HepG2 (cell line): ENCODE results near the gene EFEMP2. TPM values are rescaled to one million over a fixed set of nuclear protein-coding genes. Genes with fewer than 3 reads are reported as not detected.

ENCODE experiments used
- ATAC-seq: fragments of 200-7000 bp; cut with Tn5 transposase; 3 replicates; pipeline ENCODE4 v1.9.1; 2020; ENCODE audit warnings: mild to moderate bottlenecking, moderate library complexity
- BruUV-seq: library from RNA; stranded (reverse); fragments of 400-500 nt; replicated peaks from 2 replicates; lab custom pipeline; 2021; lab: Mats Ljungman, UMichigan
- CTCF ChIA-PET: fragments of 300-600 bp; formaldehyde crosslinking; extraction: SDS; loops from one replicate; lab custom pipeline; 2021; ENCODE audit warnings: low total read pairs, inconsistent platforms, low intra/inter-chr PET ratio; lab: Yijun Ruan, JAX
- POLR2A ChIA-PET: fragments of 350-600 bp; sonication (Branson Sonifier 250); formaldehyde crosslinking; loops from one replicate; lab custom pipeline; 2020; ENCODE audit warnings: antibody characterized with exemption, inconsistent platforms; lab: Yijun Ruan, JAX
- DNase-seq: peaks from one replicate; pipeline ENCODE4 v3.0.0-alpha.2; 2015; ENCODE audit warnings: low spot score
- FAIRE-seq: peaks from 3 replicates; lab custom pipeline; 2011; peaks lifted over from hg19 to GRCh38; lab: Jason Lieb, UNC
- H2AFZ ChIP-seq: one replicate; pipeline ENCODE4 v1.6.1; 2011; ENCODE audit warnings: low read length, inconsistent platforms
- H3K27ac ChIP-seq: fragments of 300-600 bp; 3 replicates; pipeline ENCODE4 v1.8.0; 2011; ENCODE audit warnings: mixed run types, mild to moderate bottlenecking, mixed read lengths, low read length, inconsistent platforms; ENCODE audit not compliant: insufficient read depth; ENCODE audit errors: extremely low read length
- H3K27me3 ChIP-seq, 2 experiments: fragments of 200-600 bp in 1 of 2; 2 replicates in 1 of 2; 3 replicates in 1 of 2; pipeline versions ENCODE4 v1.6.0 to v1.8.0; 2011; ENCODE audit warnings: low read length in 2 of 2, mild to moderate bottlenecking in 2 of 2, moderate library complexity in 2 of 2, inconsistent platforms in 1 of 2; ENCODE audit not compliant: insufficient read depth in 2 of 2, control insufficient read depth in 1 of 2
- H3K36me3 ChIP-seq, 2 experiments: fragments of 200-600 bp in 1 of 2; replicated peaks in 1 of 2; 2 replicates in 1 of 2; 3 replicates in 1 of 2; pipeline versions ENCODE4 v1.5.1 to v1.8.0; 2011; ENCODE audit warnings: low read length in 2 of 2, inconsistent platforms in 1 of 2; ENCODE audit not compliant: insufficient read depth in 2 of 2, control insufficient read depth in 1 of 2
- H3K4me1 ChIP-seq: 2 replicates; pipeline ENCODE4 v1.5.1; 2012; ENCODE audit warnings: low read length, inconsistent platforms; ENCODE audit not compliant: insufficient read depth
- H3K4me2 ChIP-seq: 2 replicates; pipeline ENCODE4 v1.6.0; 2011; ENCODE audit warnings: low read depth, low read length, inconsistent platforms
- H3K4me3 ChIP-seq, 3 experiments: fragments of 200-600 bp in 1 of 3; sonication (generic), shearing (Covaris generic) in 1 of 3; replicated peaks in 1 of 3; 2 replicates each; pipeline ENCODE4 v1.5.1; 2011 to 2016; ENCODE audit warnings: low read length in 3 of 3, inconsistent platforms in 2 of 3, low read depth in 2 of 3, mild to moderate bottlenecking in 2 of 3, control low read depth in 1 of 3, mixed read lengths in 1 of 3; ENCODE audit not compliant: insufficient read depth in 1 of 3
- H3K79me2 ChIP-seq: one replicate; pipeline ENCODE4 v1.6.1; 2011; ENCODE audit warnings: low read length, inconsistent platforms; ENCODE audit not compliant: insufficient read depth
- H3K9ac ChIP-seq: 2 replicates; pipeline ENCODE4 v1.6.0; 2011; ENCODE audit warnings: mild to moderate bottlenecking, low read depth, low read length, inconsistent platforms; ENCODE audit not compliant: insufficient read depth
- H3K9me3 ChIP-seq: 2 replicates; pipeline ENCODE4 v1.5.1; 2012; ENCODE audit warnings: mild to moderate bottlenecking, low read length
- H4K20me1 ChIP-seq: 2 replicates; pipeline ENCODE4 v1.6.0; 2011; ENCODE audit warnings: inconsistent platforms, mild to moderate bottlenecking, low read length, moderate library complexity; ENCODE audit not compliant: insufficient read depth
- ARNT2 ChIP-seq: sonication (generic); formaldehyde crosslinking; IDR thresholded peaks from 2 replicates; pipeline ENCODE4 v1.8.0; 2022; ENCODE audit warnings: mild to moderate bottlenecking, low read depth, missing genetic modification reagents, moderate library complexity
- MXI1 ChIP-seq: IDR thresholded peaks from 3 replicates; pipeline ENCODE4 v1.6.1; 2012; ENCODE audit warnings: low read depth, low read length, inconsistent platforms, borderline replicate concordance
- MYNN ChIP-seq: sonication (generic); formaldehyde crosslinking; IDR thresholded peaks from 2 replicates; pipeline ENCODE4 v1.4.0; 2020; ENCODE audit warnings: mild to moderate bottlenecking, low read depth, missing genetic modification reagents
- PLSCR1 ChIP-seq: sonication (generic); formaldehyde crosslinking; IDR thresholded peaks from 2 replicates; pipeline ENCODE4 v1.5.0; 2020; ENCODE audit warnings: missing genetic modification reagents, mild to moderate bottlenecking, borderline replicate concordance
- POLR2G ChIP-seq: fragments of 200-400 bp; formaldehyde crosslinking; IDR thresholded peaks from 2 replicates; pipeline ENCODE4 v1.6.1; 2018; ENCODE audit warnings: mild to moderate bottlenecking, low read depth, low read length, moderate library complexity
- RORA ChIP-seq: sonication (generic); formaldehyde crosslinking; IDR thresholded peaks from 2 replicates; pipeline ENCODE4 v1.5.0; 2020; ENCODE audit warnings: mild to moderate bottlenecking, missing genetic modification reagents, moderate library complexity
- SIX4 ChIP-seq: sonication (generic); formaldehyde crosslinking; IDR thresholded peaks from 2 replicates; pipeline ENCODE4 v1.4.0; 2020; ENCODE audit warnings: missing genetic modification reagents
- SKI ChIP-seq: fragments of 450-650 bp; IDR thresholded peaks from one replicate; pipeline ENCODE4 v1.6.1; 2018; ENCODE audit warnings: mild to moderate bottlenecking; ENCODE audit not compliant: partially characterized antibody
- SP1 ChIP-seq, 2 experiments: fragments of 450-650 bp in 1 of 2; sonication (generic) in 1 of 2; formaldehyde crosslinking in 1 of 2; IDR thresholded peaks; 2 replicates each; pipeline versions ENCODE4 v1.4.0 to v1.6.1; 2016 to 2020; ENCODE audit warnings: missing genetic modification reagents in 1 of 2
- SSRP1 ChIP-seq: IDR thresholded peaks from 2 replicates; pipeline ENCODE4 v1.6.1; 2016; ENCODE audit warnings: control low read depth
- THYN1 ChIP-seq: sonication (generic); formaldehyde crosslinking; IDR thresholded peaks from 2 replicates; pipeline ENCODE4 v1.8.1; 2023; ENCODE audit warnings: low read depth, mild to moderate bottlenecking, moderate library complexity, missing genetic modification reagents, borderline replicate concordance
- ZFP37 ChIP-seq: sonication (generic); formaldehyde crosslinking; IDR thresholded peaks from 2 replicates; pipeline ENCODE4 v1.4.0; 2020; ENCODE audit warnings: missing genetic modification reagents, borderline replicate concordance
- ZNF333 ChIP-seq: sonication (generic); formaldehyde crosslinking; IDR thresholded peaks from 2 replicates; pipeline ENCODE4 v1.4.0; 2020; ENCODE audit warnings: mild to moderate bottlenecking, missing genetic modification reagents, borderline replicate concordance
- ZNF550 ChIP-seq: sonication (generic); formaldehyde crosslinking; IDR thresholded peaks from 2 replicates; pipeline ENCODE4 v1.4.0; 2020; ENCODE audit warnings: mild to moderate bottlenecking, missing genetic modification reagents, borderline replicate concordance
- ZNF616 ChIP-seq: sonication (generic); formaldehyde crosslinking; IDR thresholded peaks from 2 replicates; pipeline ENCODE4 v1.5.0; 2020; ENCODE audit warnings: low read depth, mild to moderate bottlenecking, missing genetic modification reagents
- ZNF703 ChIP-seq: sonication (generic); formaldehyde crosslinking; IDR thresholded peaks from 2 replicates; pipeline ENCODE4 v1.5.1; 2020; ENCODE audit warnings: missing genetic modification reagents, mild to moderate bottlenecking, moderate library complexity, borderline replicate concordance
- ZNF83 ChIP-seq: sonication (generic); formaldehyde crosslinking; IDR thresholded peaks from 2 replicates; pipeline ENCODE4 v1.4.0; 2020; ENCODE audit warnings: missing genetic modification reagents, mild to moderate bottlenecking, borderline replicate concordance
- WGBS: methylation state at CpG from one replicate; pipeline ENCODE4 v1.1.6; 2017; ENCODE audit warnings: low lambda C conversion rate; 5-methylcytosine and 5-hydroxymethylcytosine counted together
- in situ Hi-C: cut with HindIII; loops from 2 replicates; pipeline ENCODE4 v1.10.0; 2017; ENCODE audit warnings: low pct_unique_long_range_greater_than_20kb; ENCODE audit not compliant: extremely low pct_ligation_motif_present
- intact Hi-C: fragments of 100-400 bp; cut with micrococcal nuclease; formaldehyde crosslinking; loops from one replicate; pipeline ENCODE4 v1.10.0; 2022; ENCODE audit not compliant: unreplicated experiment
- polyA plus RNA-seq, 8 experiments: library from polyadenylated mRNA; depleted of rRNA in 3 of 8; stranded (reverse) in 7 of 8; unstranded in 1 of 8; fragments of >200 nt; fragmentation: Illumina TruSeq in 4 of 8; extraction: Trizol in 4 of 8; gene quantifications; 2 replicates each; pipeline versions ENCODE4 v1.2.1 to v1.2.3, GENCODE V29; 2011 to 2016; ENCODE audit warnings: low read depth in 4 of 8, missing spikeins in 1 of 8, mixed read lengths in 1 of 8; ENCODE audit not compliant: insufficient read depth in 1 of 8
- total RNA-seq, 5 experiments: library from RNA; depleted of rRNA; stranded (reverse); fragments of >200 nt; fragmentation: Illumina TruSeq; extraction: Trizol; gene quantifications; 2 replicates each; pipeline ENCODE4 v1.2.3, GENCODE V29; 2016; ENCODE audit warnings: low read depth in 1 of 5
- TF ChIP-seq, protein P1 (sequence below): IDR thresholded peaks from 2 replicates; pipeline ENCODE4 v1.6.1; 2016; ENCODE audit warnings: low read depth, borderline replicate concordance
- TF ChIP-seq, protein P2 (sequence below): sonication (generic); formaldehyde crosslinking; IDR thresholded peaks from 2 replicates; pipeline ENCODE4 v1.4.0; 2020; ENCODE audit warnings: missing genetic modification reagents

The EFEMP2 gene
- total and polyA plus RNA-seq, 2 of the 13 experiments (the other 11 are each of a cell fraction or from before 2014, with no cell fraction given), result 7.4 to 29.7 TPM

DNA sequence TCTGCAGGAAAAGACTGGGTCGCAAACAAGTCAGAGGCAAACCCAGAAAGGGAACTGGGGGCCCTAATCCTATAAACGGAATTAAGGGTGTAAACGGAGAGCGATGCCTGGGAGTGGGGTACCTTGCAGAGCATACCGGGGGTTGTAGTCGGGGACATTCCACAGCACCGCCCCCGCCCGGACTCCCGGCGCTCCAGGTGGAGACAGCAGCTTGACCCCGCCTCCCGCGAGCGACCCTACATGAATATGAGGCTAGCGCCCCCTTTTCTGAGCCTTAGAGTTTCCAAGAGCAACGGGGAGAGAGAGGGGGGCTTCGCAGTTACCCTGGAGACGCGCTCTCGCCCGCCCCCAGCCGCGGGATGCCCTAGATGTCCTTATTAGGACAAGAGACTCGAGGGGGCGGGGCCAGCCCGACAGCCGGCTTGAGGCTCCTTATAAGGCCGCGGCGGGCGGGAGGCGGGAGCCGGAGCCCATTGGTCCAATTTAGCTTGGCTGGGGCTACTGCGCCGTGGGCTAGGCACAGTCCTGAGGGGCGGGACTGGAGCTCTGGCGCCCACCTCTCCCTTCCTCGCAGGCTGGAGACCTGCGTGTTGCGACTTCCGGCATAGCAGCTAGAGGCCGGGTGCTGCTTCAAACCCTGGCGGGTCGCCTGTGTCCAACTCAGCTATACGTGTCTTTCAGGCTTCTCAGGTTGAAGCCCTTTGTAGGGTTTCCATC lies 13.3 kb downstream of the EFEMP2 start:
- peak; percentile 78 for ATAC-seq
- peaks cover 34% of the 10 kb centered on the region for H4K20me1 ChIP-seq
- intact Hi-C loops, result loop anchor here (2.0 kb wide), 1 partner anchor 30 kb away; the partner anchor contains the start of gene FIBP
- peak; percentile 23 for FAIRE-seq
- peaks cover 19 to 44% of the 10 kb centered on the region in 2 experiments for H3K36me3 ChIP-seq
- no peaks in the 10 kb centered on the region for H3K9me3 ChIP-seq
- H3K79me2 ChIP-seq, result peaks cover 32% of the 10 kb centered on the region
- H2AFZ ChIP-seq, result no peak overlapping the region
- peak overlapping the region; percentile 90 for H3K27ac ChIP-seq
- peak overlapping the region; percentile 80 to 99 (median 89) for H3K4me3 ChIP-seq
- peak overlapping the region; percentile 89 for H3K9ac ChIP-seq
- no peaks in the 10 kb centered on the region; a peak in 1 of 5 replicates for H3K27me3 ChIP-seq
- H3K4me1 ChIP-seq, result peaks cover 53% of the 10 kb centered on the region
- ChIA-PET POLR2A (interaction anchor here (0.6 to 5.4 kb wide), 31 partner anchors 9 to 1014 kb away, joined by 3 to 81 read pairs (median 4); partner anchors contain the start of genes AP5B1, BANF1, CCDC85B and EFEMP2), CTCF (interaction anchor here (0.9 to 1.9 kb wide), 2 partner anchors 25 to 41 kb away, joined by 4 to 6 read pairs; no protein-coding TSS in a partner anchor)
- BruUV-seq, result no TSS peak
- DNase-seq, result peak; percentile 98
- peak overlapping the region; percentile 100 for H3K4me2 ChIP-seq
- in situ Hi-C loops, result loop anchor here (10.0 kb wide), 1 partner anchor 304 kb away; the partner anchor contains the start of gene LTBP3
- under 1% methylated on average over 19 of the region's 46 CpGs for WGBS
- TF ChIP-seq PLSCR1 (no peak), ZNF333 (CRISPR knock-in tag) (no peak), MYNN (CRISPR knock-in tag) (no peak), RORA (CRISPR knock-in tag) (no peak), SSRP1 (CRISPR knock-in tag) (no peak), MXI1 (peak; percentile 44; the same call in 1 of the 3 replicates), SP1 (IDR thresholded peaks at IDR 0.05) (no peak), SP1 (CRISPR knock-in tag; IDR thresholded peaks at IDR 0.05) (peak; percentile 68; the same call in 1 of the 2 replicates), SIX4 (CRISPR knock-in tag) (no peak), ZFP37 (no peak), ZNF616 (no peak), ZNF550 (CRISPR knock-in tag) (no peak), SKI (no peak), POLR2G (peak; percentile 80), ZNF703 (no peak), THYN1 (CRISPR knock-in tag) (no peak), ZNF83 (CRISPR knock-in tag) (no peak), ARNT2 (CRISPR knock-in tag) (no peak)
- TF ChIP-seq, protein P1, sequence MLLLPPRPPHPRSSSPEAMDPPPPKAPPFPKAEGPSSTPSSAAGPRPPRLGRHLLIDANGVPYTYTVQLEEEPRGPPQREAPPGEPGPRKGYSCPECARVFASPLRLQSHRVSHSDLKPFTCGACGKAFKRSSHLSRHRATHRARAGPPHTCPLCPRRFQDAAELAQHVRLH (CRISPR knock-in tag), result no peak
- TF ChIP-seq, protein P2, sequence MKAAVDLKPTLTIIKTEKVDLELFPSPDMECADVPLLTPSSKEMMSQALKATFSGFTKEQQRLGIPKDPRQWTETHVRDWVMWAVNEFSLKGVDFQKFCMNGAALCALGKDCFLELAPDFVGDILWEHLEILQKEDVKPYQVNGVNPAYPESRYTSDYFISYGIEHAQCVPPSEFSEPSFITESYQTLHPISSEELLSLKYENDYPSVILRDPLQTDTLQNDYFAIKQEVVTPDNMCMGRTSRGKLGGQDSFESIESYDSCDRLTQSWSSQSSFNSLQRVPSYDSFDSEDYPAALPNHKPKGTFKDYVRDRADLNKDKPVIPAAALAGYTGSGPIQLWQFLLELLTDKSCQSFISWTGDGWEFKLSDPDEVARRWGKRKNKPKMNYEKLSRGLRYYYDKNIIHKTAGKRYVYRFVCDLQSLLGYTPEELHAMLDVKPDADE (CRISPR knock-in tag), result no peak
